IMR-90 (cell line): ENCODE results near the gene RAB9B.
A peak's percentile ranks its signal among the peaks of the same experiment; 100 is the strongest.

ENCODE experiments used
- CHD1 ChIP-seq: IDR thresholded peaks from 2 replicates; pipeline ENCODE4 v1.6.1; 2012; ENCODE audit warnings: low read depth, low read length, improper control_type of control experiment
- ELK1 ChIP-seq: fragments of 150-350 bp; IDR thresholded peaks from 2 replicates; pipeline ENCODE4 v1.6.1; 2016; ENCODE audit warnings: low read depth, mild to moderate bottlenecking, low read length, moderate library complexity, borderline replicate concordance
- FOS ChIP-seq: fragments of 150-350 bp; IDR thresholded peaks from 2 replicates; pipeline ENCODE4 v1.6.1; 2016; ENCODE audit warnings: low read depth, low read length
- NFE2L2 ChIP-seq: fragments of 150-350 bp; IDR thresholded peaks from 2 replicates; pipeline ENCODE4 v1.6.1; 2016; ENCODE audit warnings: low read depth, mild to moderate bottlenecking, low read length
- POLR2A ChIP-seq: IDR thresholded peaks from 2 replicates; pipeline ENCODE4 v1.6.1; 2012; ENCODE audit warnings: mild to moderate bottlenecking, low read depth, low read length
- RAD21 ChIP-seq: IDR thresholded peaks from 2 replicates; pipeline ENCODE4 v1.6.1; 2012; ENCODE audit warnings: low read length, improper control_type of control experiment
- USF2 ChIP-seq: fragments of 150-350 bp; IDR thresholded peaks from 2 replicates; pipeline ENCODE4 v1.6.1; 2017; ENCODE audit warnings: mild to moderate bottlenecking, antibody characterized with exemption, low read length, low read depth
- TF ChIP-seq, protein P1 (sequence below): conservative IDR thresholded peaks from 2 replicates; pipeline ENCODE4 v1.5.1; 2012; ENCODE audit warnings: mild to moderate bottlenecking, low read depth, low read length, improper control_type of control experiment

DNA sequence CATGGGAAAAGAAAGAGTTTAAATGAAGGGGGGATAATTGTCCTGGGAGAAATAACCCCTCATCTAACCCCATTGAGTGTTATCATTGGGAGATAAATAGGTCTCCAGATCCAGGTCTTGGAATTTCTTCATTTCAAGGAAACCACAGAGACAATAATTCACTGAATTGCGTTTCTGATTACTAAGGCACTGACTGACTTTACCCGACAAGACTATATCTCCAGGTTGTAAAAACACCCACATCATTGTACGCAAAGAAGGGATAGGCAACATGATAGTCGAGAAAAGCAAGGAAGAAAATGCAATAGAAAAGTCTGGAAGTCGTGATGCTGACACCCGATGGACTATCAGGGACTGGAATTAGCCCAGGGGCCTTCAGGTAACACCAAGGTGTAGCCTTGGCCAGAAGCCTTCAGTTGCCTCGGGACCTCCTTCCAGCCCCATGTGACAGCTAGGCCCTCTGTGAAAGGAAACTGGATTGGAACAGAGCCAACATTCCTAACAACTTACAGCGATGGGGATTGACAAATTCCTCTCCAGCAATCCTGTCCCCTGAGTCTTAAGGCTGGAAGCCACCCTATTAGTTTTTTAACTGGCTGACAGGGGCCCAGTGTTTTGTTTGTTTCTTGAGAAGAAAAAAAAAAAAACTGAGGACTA, 46.5 kb upstream of the RAB9B start:
- TF ChIP-seq, protein P1, sequence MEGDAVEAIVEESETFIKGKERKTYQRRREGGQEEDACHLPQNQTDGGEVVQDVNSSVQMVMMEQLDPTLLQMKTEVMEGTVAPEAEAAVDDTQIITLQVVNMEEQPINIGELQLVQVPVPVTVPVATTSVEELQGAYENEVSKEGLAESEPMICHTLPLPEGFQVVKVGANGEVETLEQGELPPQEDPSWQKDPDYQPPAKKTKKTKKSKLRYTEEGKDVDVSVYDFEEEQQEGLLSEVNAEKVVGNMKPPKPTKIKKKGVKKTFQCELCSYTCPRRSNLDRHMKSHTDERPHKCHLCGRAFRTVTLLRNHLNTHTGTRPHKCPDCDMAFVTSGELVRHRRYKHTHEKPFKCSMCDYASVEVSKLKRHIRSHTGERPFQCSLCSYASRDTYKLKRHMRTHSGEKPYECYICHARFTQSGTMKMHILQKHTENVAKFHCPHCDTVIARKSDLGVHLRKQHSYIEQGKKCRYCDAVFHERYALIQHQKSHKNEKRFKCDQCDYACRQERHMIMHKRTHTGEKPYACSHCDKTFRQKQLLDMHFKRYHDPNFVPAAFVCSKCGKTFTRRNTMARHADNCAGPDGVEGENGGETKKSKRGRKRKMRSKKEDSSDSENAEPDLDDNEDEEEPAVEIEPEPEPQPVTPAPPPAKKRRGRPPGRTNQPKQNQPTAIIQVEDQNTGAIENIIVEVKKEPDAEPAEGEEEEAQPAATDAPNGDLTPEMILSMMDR, result no peak
- TF ChIP-seq FOS, result no peak
- no peak for TF ChIP-seq NFE2L2
- no peak for TF ChIP-seq ELK1
- peak; percentile 33; the same call in 1 of the 2 replicates for TF ChIP-seq USF2
- TF ChIP-seq CHD1, result no peak
- TF ChIP-seq POLR2A, result no peak
- TF ChIP-seq RAD21, result no peak
